ENCODE data around the gene SLC9A7.

DNA sequence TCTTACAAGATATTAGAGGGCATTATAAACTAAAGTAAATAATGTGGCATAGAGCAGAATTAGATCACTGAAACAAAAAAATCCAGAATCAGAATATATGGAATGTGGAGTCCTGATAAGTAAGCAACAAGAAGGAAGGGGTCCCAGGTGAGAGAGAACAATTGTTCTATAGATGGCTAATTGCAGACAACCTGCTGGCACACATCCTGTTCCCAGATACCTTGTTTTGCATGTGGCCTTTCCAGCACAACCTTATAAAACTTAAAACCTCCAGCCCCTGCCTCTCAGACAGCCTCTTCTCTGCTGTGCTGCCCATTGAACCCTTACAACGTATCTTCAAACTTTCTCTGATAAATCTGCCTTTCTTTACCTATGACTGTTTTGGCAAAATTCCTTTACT lies 209.0 kb downstream of the SLC9A7 start:
- TF ChIP-seq CTCF (IDR thresholded peaks at IDR 0.05), result no peak
- TF ChIP-seq EZH2 (IDR thresholded peaks at IDR 0.05), result no peak

All from neural progenitor cell (in vitro differentiated cells).